ENCODE results near the gene ATP8A1.
"Not testable (repeated sequence)": the region's sequence is repeated elsewhere in the genome, so short reads cannot be mapped to it uniquely, and the experiment has no call there.

ATP8A1 gene

DNA sequence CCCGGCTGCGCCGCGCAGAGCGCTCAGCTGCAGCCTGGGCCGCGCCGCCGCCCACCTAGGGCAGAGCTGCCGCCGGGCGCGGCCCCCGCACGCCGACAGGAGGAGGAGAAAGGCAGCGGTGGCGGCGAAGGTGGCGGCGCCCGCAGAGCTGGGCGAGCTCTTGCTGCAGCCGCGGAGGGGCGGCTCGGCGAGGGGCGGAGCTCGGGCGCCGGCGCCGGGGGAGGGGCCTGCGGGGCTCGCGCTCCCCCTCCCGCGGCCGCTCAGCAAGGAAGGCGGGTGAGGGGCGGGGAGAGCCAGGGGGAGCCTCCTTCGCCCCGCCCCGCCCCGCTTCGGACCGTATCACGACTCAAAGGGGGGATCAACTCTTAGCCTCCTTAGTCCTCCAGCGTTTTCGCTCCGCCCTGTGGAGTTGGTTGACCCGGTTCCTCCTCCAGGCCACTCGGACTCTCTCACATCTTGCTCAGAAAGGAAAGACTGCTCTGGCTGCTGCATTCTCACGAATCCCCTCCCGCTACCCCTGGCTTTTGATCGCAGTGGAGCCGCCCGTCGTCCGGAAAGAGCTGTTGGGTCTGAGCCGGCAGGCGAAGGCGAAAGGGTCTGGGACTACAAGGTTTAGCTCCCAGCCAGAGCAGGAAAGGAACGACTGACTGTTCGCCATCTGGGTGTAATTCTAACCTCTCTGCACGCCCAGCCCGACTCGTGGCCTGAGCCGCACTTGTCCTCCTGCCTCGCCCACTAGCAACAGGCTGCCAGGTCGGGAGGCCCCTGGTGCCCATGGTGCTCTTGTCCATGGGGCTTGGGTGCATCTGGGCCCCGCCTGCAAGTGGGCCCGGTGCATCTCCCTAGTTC lies at the start of gene ATP8A1:
ATP8A1 (minus strand) TSS at position 162 of the 849 bp plus-strand sequence. CDS start 232 bp downstream, outside the sequence.
- DNase-seq: peak; percentile 94

DNA sequence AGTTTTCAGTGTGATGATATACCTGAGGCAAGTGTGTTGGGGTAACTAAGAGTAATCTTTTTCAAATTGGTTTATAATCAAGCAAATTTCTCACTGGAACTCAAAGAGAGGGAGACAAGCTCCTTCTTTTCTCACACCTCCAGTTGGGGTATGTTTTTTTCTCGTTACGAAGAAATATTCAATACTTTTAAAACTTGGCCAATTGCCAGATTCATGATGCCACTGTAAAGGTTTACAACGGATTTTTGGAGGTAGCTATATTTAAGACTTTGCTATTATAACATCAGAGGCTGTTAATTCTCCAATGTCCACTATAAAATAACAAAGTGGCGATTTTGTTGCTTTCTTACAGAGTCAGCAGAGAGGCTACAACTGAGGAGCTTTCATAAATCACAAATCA lies 49.2 kb upstream of the ATP8A1 start:
- DNase-seq: no peak

- DNase-seq: no peak
Observed at GRCh38 chr4:42703813-42704212, 46.9 kb upstream of the ATP8A1 start.

GRCh38 chr4:42702895-42703294 lies 46.0 kb upstream of the ATP8A1 start:
- DNase-seq: no peak

DNA sequence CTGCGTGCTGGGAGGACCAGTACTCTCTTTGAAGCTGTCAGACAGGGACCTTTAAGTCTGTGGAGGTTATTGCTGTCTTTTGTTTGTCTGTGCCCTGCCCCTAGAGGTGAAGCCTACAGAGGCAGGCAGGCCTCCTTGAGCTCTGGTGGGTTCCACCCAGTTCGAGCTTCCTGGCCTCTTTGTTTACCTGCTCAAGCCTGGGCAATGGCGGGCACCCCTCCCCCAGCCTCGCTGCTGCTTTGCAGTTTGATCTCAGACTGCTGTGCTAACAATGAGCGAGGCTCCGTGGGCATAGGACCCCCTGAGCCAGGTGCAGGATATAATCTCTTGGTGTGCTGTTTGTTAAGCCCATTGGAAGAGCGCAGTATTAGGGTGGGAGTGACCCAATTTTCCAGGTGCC lies 44.9 kb upstream of the ATP8A1 start:
- not testable (repeated sequence) for DNase-seq

DNA sequence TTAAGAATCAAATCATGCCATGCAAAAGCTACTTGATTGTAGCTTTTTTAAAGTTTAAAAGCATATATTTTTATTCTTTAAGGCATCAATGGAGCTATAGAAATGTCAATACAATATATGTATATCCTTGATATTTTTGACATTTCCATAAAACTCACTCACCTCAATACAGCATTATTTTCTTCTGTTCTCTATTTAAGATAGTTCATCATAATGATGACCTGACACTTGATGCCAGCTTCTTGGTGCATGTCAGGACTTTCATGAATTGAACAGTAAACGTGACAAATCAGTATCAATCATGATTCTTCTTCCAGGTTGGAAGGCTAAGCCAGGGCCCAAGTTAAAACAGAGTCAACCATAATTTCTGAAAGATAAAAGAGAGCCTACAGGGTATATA lies 33.6 kb upstream of the ATP8A1 start:
- no peak for DNase-seq

GRCh38 chr4:42683393-42683792 lies 26.5 kb upstream of the ATP8A1 start:
- DNase-seq: no peak

GRCh38 chr4:42678512-42678911 lies 21.6 kb upstream of the ATP8A1 start:
- DNase-seq: no peak

- DNase-seq: no peak
Observed at GRCh38 chr4:42676066-42676951, 19.4 kb upstream of the ATP8A1 start.

DNA sequence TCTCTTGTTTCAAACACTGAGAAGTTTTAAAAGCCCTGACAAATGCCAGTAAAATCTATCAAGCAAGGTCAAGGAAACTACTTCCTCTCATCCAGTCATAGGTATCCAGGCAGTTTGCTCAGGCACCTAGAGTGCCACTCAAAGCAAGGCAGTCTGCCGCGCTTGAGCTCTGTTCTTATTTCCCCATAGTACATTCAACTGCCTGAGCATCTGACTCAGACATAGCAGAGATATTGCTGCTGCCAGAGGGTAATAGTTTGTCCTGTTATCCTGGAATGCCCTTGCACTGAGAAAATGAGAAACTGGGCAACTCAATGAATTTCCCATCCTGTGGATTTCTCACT lies 16.1 kb upstream of the ATP8A1 start:
- no peak for DNase-seq

DNA sequence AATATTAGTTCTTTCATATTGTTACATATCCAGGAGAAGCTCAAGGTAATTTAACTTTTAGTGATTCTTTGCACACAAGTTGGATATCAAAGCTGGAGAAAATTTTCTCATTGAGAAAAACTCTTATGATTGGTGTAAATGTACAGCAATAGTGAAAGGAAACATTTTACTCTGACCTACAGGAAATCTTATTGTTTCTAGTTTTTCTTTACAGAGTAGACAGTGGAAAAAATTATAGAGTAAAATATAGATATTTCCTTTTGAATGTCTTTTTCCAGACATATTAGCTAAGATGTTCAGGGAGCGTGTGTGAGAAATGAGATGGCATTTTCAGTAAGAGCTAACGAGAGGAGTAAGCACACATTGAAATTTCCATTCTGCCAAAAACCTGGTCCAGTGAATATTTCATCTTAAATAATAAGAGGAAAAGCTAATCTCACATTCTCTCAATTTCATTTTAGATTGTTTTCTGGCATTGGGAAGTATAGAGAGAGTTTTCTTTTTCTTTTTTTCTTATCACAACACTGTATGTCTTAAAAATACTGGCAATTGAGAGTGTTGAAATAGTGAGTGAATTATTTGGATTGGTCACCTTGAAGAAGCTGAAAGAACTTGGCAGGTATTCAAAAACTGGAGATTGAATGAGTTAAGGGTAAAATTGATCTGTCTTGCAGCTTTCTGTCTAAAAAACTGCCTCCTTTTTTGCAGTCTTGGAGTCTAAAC lies 15.6 kb upstream of the ATP8A1 start:
- DNase-seq: no peak

GRCh38 chr4:42671431-42672194 lies 14.7 kb upstream of the ATP8A1 start:
- peak; percentile 58 for DNase-seq

DNA sequence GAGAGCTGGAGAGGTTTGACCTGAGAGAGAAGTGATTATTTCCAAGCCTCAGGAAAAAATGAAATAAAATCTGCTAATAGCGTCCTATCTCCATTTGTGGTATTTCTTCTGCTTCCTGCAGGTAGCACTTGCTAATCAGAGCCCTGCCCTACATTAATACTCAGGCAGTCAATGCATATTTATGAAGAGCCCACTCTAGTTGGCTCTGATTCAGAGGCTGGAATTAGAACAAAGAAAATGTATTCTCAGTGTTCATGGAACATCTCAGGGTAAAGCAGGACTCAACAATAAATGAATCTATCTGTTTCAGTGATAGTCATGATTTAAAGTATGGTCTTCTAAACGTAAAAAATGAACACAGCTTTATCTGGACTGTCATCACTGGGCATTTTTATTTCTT lies 1.4 kb upstream of the ATP8A1 start:
- no peak for DNase-seq

DNA sequence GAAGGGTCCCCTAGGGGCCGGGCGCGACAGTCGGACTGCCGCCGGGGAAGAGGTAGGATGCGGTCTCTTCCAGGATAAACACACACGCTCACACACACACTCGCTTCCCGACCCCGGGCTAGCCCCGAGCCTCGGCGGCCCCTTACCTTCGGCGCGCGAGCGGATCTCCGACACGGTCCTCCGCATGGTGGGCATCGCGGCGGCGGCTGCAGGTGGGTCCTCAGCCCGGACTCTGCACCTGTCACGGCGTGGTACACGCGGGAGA lies 294 bp downstream of the ATP8A1 start:
- no peak for DNase-seq

GRCh38 chr4:42655921-42656678 lies 805 bp downstream of the ATP8A1 start:
- peak; percentile 31 for DNase-seq

GRCh38 chr4:42655269-42655637 lies 1.7 kb downstream of the ATP8A1 start:
- no peak for DNase-seq

- peak; percentile 21 for DNase-seq
Observed at GRCh38 chr4:42654631-42655268, 2.2 kb downstream of the ATP8A1 start.

DNA sequence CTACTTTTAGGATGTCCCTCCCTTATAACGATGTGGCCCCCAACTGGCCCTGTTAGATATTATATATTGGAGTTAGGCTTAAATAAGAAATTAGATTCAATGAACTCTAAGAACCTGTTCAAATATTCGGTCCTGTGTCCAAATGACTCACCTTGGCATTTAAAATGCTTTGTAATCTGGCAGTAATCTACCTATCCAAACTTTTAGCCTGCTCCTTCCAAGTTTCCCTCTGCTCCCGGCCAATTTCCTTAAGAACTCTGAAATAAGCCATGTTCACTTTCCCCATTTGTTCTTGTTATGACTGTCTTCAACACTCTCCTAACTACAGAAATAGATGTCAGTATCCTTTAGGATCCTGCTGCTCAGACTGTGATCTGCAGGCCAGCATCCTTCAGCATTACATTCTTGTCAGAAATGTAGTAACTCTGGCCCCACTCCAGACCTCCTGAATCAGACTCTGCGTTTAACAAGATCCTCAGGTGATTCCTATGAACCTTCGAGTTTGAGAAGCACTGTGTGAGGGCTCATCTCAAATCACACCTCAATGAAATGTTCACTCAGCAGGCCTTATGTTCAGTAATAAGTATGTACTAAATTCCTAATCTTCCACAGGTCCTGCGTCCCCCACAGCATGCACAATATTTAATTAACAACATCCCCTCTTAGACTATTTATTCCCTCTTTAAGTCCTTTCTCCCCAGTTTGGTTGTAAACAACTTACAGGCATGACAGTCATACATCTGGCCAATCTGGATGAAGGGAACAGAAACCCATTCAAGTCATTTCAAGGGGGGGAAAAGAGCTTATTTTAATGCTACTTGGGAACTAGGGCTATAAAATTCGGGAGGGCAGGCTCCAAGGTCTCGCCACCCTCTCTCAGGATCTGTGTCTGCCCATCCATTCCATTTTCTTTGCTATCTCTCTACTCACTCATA lies 3.0 kb downstream of the ATP8A1 start:
- no peak for DNase-seq

- DNase-seq: not testable (repeated sequence)
Observed at GRCh38 chr4:42652529-42653231, 4.2 kb downstream of the ATP8A1 start.

DNA sequence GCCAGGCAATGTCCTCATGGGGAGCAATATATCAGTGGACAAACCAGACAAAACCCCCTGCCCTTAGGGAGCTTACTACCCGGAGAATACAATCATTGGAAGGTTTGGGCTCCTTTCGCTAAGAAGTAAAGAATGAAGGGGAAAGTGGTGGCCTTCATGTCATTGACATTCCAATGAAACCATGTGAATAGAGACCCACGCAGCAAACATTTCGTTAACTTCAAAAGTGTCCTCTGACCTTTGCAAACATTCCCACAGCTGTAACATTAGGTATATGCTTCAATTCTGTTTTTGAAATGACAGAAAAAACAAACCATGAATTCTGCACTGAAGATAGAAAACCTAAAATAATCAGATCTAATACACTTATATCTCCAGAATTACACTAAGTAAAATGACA lies 7.0 kb downstream of the ATP8A1 start:
- no peak for DNase-seq

Data from activated gamma-delta T cell treated with Interleukin-2 at 50 U/mL for 16 hours (primary cell).